Stimulated activated CD4-positive, alpha-beta T cell treated with anti-CD3 and anti-CD28 coated beads, Interleukin-15, amount 100 ng/mL, for 1 hour (primary cell): ENCODE data around the gene CCDC154.
"Not testable (repeated sequence)": the region's sequence is repeated elsewhere in the genome, so short reads cannot be mapped to it uniquely, and the experiment has no call there.

ENCODE experiments used
- DNase-seq, 2 donors: peaks; one replicate each; pipeline ENCODE4 v3.0.0-alpha.2; 2020; ENCODE audit warnings: low read depth in 1 of 2, low spot score in 1 of 2

The CCDC154 gene

DNA sequence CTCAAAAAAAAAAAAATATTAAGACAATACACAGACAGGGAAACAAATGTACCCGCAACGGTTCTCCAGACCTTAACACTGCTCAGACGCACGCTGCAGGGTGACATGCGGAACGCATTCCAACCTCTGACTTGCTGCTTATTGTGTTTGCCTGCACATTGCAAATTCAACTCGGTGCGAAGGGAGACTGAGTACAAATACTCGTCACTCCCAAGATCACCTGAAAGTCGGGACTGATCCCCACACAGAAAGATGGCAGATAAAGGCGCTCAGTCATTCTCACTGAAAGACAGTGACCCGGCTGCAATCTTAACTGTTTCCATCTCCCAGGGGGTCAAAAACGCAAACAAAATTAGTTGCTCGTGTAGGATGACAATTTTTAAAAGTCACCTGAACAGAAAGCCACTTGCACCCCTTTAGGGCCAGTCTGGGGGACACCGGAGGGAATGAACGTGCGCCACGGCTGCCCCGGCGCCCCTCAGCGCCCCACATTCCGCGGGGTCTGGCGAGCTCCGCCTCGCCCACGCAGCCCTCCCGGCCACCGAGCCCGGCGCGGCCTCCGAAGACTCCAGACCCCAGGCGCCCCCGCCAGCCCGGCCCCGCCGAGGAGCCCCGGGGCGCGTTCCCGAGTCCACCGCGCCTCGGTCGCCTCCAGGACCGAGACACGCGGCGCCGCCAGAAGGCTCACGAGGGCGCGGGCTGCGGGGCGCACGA, 29.9 kb upstream of the CCDC154 start:
- no peak for DNase-seq

DNA sequence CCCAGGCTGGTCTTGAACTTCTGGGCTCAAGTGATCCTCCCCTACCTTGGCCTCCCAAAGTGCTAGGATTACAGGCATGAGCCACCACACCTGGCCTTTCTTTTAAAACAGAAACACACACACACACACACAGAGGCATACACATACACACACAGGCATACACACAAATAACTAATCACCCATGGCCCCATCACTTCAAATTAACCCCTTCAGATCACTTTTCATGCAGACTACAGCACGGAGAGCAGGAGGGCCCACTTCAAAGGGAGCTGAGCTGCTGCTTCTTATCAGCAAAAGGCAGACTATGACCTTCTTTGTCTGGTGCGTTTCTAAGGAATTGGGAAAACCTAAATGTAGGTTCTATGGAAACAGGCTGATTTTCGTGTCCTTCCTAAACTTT, 28.6 kb upstream of the CCDC154 start:
- DNase-seq: no peak

DNA sequence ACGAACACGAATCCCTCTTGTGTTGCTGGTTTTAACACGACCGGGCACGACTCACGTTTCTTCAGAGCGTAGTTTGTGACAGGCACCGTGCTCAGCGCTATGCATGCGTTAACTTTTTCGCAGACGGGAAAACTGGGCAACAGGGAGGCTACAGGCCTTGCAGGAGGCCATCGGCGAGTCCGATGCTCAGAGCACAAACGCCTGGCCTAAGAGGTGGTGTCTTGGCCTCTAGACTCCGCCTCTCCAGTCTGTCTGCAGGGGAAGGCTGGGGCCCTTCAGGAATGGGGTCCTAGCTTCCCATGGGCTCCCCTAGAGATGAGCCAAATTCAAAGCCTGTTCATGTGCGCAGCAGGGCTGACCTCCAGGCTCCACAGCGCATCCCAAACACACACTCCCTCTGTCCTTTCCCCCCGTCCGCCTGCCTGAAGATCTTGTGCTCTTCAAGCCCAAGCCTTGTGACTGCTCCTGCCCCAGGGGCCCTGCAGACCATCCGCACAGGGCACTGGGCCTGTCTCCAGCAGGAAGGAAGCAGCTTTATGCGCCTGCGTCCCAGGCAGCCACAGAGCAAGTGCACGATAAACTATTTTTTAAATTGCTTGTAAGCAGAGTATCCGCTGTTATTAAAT, 27.3 kb upstream of the CCDC154 start:
- DNase-seq: no peak

DNA sequence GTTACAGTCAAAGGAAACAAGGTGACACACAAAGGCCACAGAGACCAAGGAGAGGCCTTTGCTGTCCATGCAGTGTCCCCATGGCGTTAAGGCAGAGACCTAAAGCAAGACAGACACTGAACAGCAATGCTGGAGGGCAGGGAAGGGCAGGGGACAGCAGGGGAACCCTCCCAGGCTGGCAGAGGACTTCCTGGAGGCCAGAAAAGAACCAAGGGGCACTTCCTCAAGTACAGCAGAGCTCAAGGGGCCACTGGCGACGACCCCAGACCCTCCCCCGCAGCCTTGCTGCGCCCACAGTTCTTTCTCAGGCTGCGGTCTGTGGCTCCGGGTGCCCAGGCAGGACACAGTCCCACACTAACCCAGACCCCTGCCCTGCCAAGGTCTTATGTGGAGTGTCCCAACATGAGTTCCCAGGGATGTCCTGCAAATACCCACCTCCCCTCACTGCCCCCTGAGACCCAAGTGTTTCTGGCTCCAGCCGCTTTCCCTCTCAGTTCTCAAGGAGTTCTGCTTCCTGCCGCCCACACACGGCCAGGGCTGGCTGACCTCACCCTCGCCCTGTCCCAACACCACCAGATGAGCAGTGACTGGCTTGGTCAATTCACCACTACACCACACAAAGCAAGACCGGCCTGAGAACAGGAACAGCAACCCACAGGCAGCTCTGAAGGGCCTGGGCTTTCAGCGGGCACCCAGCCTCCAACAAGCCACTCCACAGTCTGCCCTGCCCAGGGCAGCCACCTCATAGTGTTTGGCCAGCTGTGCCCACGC, 26.3 kb upstream of the CCDC154 start:
- DNase-seq: no peak

DNA sequence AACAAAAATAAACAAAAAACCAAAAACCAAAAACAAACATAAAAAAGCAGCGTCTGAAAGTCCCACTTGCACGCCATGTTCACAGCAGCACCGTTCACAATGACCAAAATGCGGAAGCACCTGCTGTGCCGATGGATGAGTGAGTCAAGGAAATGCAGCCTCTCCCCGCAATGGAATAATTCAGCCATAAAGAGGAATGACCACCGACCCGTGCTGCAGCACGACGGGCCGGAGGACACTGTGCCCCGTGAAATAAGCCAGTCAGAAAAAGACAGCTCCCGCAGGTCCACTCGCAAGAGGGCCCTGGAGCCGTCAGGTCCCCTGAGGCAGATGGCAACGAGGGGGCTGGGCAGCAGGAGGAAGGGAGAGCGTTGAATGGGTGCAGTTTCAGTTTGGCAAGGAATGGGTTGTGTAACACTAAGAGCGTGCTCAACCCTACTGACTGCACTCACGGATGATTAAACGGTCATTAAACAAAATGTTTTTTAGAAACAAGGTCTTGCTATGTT, 25.4 kb upstream of the CCDC154 start:
- no peak for DNase-seq

DNA sequence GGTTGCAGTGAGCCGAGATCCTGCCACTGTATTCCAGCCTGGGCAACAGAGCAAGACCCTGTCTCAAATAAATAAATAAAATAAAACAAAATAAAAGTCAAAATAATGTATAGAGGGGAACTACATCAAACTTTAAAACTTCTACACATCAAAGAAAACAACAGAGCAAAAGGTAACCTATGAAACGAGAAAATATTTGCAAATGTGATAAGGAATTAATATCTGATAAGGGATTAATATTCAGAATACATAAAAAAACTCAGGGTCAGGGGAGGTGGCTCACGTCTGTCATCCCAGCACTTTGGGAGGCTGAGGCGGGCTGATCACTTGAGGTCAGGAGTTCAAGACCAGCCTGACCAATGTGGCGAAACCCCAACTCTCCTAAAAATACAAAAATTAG, 24.8 kb upstream of the CCDC154 start:
- DNase-seq: not testable (repeated sequence)

DNA sequence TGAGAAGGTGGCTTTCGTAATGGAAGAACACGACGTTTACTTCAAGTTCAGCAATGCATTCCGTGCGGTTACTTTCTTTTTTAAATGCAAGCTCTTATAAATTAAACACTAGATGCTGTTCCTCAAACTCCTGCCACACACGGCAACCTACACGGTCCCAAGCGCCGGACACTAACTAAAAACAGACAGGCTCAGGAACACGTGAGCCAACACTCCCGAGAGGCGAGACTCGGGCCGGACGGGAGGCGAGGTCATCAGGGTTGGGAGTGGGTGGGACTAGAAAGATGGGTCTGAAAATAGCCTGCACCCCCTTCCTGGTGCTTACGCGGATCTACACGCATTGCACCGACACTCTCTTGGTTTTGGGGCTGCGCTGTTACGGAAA, 24.1 kb upstream of the CCDC154 start:
- DNase-seq: no peak

DNA sequence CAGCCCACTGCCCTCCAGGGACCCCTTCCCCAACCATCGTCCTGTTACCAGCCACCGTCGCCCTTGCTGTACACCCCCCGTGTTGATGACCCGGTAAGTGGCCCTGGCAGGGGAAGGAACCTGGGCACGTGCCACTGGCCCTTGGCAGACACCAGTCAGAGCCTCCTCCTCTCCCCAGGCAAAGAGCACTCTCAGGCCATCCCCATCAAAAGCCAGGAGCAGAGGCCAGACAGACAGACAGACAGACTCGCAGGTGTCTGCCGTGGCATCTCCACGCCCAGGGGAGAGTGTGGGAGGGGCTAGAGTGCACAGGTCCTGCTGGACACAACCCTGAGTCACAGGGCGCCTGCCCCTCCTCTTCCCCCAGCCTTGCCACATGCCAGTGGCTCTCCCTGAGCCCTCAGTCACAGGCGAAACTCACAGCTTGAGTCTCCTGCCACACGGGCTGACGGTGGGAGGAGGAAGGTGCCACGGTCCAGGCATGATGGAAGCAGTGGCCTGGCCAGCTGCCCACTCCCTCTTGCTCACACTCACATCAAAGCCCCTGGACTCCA, 22.7 kb upstream of the CCDC154 start:
- no peak for DNase-seq

DNA sequence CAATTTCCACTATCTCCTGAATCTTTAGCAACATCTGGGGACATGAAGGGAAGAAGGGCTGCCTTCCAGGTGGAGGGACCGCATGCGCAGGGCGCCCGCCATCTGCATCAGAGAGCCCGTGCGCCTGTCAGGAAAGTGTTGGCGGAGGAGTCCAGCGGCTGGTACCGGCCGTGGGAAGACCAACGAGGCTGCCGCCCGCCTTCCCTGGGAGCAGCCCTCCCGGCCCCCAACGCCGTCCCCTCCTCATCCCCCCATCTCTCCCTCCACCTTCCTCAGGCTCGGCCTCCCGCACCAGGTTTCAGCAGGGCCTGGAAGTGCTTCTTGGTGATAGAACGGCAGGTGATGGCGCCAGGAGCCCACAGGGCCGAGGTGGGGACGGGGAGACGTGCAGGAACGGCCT, 21.7 kb upstream of the CCDC154 start:
- DNase-seq: no peak

DNA sequence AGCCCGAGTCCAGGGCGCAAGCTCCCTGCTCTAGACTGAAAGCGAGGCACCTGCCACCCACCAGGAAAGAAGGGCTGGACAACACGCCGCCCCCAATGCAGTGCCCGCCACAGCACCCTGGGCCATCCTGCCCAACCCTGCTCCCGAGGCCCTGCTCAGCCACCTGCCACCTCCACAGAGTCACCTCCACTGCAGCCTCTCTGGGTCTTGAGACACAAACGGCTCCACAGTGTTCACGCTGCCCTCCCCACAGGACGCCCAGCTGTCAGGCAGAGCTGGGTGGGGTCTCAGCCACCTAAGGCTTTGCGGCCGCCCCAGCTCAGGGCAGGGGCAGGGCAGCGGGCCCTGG, 21.2 kb upstream of the CCDC154 start:
- no peak for DNase-seq

DNA sequence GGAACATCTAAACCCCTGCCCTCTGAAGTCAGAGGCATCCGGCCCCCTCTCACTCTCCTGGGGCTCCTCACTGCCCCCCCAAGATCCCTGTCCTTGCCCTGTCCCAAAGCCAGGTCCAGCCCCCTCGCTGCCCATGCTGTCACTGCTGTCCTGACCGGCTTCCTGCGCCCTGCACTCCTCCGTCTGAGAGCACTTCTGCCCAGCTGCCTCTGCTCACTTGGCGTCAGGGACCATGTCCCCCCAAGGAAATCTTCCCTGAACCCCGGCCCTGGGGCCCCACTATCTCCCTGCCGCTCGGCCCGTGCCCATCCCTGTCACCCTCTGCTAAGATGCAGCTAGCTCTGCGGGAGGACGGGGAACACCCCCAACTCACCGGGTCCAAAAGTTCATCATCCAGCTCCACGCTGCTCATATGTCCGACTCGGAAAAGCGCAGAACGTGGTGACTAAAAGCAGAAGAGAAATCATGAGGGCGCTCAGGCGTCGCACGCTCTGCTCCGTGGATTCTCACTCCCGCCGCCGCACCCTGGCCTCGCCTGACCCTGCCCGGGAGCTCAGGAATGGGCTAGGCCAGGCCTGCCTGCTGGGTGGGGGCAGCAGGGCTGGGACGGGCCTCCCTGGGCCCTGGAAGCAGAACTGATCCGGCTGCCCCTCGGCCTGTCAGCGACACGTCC, 20.7 kb upstream of the CCDC154 start:
- DNase-seq: no peak

DNA sequence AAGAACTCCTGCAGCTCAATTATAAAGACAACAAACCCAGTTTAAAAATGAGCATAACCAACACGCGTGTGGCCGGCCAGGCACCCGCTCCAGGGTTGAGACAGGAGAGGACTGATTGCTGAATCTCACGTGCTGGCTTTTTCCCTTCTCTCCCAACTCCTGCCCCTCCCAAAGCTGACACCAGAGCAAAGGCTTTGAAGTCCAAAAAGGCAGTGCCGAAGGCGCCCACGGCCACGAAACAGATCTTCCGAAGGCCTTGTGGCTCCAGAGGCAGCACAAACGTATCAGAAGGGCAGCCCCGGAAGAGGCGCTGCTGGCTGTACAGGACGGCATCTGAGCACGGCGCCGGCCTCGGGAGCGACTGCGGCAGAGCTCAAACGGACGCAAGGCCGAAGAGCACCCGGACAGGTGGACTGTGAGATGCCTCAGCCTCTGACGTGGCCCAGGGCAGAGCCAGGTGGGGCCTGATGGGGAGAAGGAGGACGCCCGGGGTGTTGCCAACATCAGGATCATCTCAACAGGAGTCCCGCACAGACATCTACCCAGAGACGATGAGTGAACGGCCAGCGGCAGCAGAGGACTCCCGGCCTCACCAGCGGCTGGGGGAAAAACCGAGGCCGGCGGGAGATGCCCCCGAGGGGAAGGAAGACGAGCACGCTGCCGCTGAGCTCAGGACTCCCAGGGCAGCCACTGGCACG, 20.0 kb upstream of the CCDC154 start:
- no peak for DNase-seq

DNA sequence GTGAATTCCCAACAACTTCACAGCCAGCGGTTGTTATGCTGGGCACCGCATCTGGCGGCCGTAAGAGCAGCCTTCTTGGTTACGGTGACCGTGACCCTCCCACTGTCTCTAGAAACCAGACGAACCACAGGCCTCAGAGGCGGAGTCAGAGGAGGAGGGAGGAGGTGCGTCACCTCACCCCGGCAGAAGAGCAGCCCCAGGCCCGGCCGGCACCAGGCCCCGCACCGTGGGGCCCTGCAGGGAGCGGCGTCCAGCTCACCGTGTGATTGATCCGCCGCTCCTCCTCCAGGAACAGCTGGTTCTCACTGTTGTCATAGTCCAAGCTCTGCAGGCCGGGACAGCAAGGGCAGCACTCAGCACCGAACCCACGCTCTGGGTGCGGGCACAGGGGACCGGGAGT, 16.8 kb upstream of the CCDC154 start:
- no peak for DNase-seq

DNA sequence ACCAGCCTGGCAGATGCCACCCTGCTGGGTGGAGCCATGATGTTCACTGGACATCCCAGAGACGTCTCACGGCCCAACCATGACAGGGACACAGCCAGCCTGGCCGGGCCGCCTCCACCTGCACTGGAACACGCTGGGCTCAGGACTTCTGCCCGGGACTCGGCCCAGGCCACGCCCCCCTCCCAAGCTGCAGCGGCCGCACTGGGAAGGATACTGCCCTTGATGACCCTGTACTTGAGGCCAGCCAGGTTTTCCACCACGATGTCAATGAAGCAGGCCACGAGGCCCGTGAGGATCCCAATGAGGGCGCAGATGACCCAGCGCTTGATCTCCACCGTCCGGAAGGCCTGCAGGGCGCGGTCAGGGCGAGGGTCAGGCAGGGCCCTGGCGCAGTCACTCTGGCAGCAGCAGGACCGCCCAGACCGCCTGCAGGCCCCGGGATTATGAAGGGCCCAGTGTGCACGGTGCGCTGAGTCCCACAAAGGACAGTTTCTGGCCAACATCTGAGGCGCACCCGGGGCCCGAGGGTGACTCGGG, 16.3 kb upstream of the CCDC154 start:
- no peak for DNase-seq

DNA sequence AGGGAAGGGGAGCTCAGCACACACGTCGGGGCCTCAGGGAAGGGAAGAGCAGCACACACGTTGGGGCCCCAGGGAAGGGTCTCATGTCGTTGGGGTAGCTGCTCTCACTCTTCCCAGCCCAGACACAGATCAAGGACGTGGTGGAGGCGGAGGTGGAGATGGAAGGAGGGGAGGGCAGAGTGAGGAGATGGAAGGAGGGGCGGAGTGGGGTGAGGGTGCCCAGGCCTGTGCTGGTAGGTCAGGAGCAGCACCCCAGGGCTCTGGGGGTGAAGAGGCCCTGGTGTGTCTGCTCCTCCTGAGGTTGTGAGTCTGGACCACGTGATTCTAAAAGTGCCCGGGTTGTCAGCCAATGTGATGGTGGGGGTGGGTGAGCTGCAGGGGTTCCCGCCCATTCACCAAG, 15.6 kb upstream of the CCDC154 start:
- no peak for DNase-seq

DNA sequence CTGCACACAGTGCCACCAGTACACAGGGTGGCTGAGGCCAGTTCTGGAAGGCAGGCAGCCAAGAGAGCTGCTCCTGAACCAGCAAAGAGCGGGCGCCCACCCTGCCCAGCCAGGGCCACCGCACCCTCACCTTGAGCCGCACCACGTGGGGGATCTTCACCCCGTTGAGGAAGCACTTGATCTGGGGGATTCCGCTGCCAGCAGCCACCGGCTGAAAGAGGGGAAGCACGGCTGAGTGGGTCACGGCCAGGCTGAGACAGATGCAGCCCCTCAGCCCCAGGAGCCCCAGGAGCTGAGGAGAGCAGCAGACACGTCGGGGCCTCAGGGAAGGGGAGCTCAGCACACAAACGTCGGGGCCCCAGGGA, 14.6 kb upstream of the CCDC154 start:
- DNase-seq: no peak

DNA sequence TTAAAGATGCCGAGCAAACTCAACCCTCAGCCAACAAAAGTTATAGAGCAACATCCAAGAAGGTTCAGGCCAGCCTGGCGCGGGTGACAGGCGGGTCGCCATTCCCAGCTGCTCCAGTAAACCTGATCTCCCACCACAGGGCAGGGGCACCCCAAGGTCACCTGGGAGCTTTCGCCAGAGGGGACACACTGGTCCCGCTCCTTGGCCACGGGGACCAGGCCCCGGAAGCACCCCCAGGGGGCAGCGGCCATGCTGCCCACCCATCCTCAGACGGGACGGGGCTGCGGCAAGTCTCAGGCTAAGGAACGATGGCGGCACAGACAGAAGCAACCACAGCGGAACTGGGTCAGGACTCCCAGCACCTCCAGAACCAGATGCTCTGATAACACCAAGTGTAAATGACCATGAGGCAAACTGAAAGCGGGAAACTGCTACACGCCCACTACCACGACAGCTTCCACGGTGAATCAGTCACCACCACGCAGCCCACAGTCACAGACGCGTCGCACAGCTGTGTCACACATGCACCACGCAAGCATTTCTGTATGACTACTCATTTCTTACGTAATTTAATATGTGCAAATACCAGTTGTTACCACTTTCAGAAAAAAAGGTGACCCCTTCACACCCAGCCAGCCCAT, 14.1 kb upstream of the CCDC154 start:
- DNase-seq: no peak

DNA sequence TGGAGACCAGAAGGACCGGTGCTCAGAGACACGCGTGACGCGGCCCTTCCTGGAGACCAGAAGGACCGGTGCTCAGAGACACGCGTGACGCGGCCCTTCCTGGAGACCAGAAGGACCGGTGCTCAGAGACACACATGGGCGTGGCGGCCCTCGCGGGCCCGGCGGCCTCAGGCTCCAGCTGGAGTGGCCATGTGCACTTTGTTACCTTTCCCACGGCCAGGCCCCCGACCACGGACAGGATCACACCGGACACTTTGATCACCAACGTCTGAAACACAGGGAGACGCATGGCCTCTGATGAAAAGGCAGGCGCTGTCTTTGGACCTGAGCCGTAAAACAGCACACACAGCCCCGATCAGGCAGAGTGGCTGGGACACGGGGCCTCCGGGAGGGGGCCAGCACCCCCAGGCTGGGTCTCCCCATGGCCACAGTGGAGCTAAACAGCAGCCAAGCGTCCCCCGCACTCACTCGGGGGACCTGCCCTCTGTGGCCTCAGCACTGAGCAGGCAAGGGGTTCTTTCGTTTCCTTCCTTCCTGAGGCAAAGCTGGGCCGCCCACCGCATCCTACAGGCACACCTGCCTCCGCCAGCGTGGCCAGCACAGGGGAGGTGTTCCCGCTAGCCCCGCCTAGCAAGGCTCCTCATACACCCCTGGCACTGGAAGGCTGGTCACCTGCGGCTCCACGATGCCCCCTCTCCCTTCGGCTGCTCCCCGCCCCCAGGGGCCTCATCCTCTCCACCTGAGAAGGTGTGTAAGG, 13.3 kb upstream of the CCDC154 start:
- no peak for DNase-seq

DNA sequence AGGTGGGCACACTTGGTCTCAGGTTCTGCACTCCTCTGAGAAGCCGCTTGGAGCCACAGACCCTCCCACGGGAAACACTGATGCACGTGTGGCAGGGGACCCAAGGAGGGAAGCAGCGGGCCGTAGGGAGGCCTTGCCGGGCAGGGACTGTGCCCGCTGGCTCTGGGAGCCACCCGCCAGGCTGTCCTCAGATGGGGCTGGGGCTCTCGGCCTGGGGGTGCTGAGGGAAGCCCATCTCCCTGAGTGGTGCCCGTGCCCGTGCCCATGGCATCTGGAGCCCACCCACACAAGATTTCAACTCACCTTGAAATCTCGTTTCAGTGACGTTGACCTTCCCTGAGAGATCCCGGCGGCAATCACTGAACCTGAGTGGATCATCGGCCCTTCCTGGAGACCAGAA, 12.6 kb upstream of the CCDC154 start:
- no peak for DNase-seq
